Fibroblast of mammary gland (primary cell): ENCODE measurements around the gene FAM24A.

Experiments
- DNase-seq: peaks from one replicate; pipeline ENCODE4 v3.0.0-alpha.2; 2010; ENCODE audit warnings: low read depth
- H3K4me3 ChIP-seq: 2 replicates; pipeline ENCODE4 v1.5.1; 2011; ENCODE audit warnings: low read depth, mild to moderate bottlenecking, low read length, moderate library complexity; ENCODE audit not compliant: control insufficient read depth
- TF ChIP-seq, protein P1 (sequence below): conservative IDR thresholded peaks from 2 replicates; pipeline ENCODE4 v1.5.1; 2011; ENCODE audit warnings: low read depth, low read length, inconsistent platforms; ENCODE audit not compliant: control insufficient read depth, insufficient read depth

FAM24A gene

GRCh38 chr10:122875843-122876466 is 34.5 kb upstream of the FAM24A start:
- no peak overlapping the region for H3K4me3 ChIP-seq
- no peak for DNase-seq
- TF ChIP-seq, protein P1, sequence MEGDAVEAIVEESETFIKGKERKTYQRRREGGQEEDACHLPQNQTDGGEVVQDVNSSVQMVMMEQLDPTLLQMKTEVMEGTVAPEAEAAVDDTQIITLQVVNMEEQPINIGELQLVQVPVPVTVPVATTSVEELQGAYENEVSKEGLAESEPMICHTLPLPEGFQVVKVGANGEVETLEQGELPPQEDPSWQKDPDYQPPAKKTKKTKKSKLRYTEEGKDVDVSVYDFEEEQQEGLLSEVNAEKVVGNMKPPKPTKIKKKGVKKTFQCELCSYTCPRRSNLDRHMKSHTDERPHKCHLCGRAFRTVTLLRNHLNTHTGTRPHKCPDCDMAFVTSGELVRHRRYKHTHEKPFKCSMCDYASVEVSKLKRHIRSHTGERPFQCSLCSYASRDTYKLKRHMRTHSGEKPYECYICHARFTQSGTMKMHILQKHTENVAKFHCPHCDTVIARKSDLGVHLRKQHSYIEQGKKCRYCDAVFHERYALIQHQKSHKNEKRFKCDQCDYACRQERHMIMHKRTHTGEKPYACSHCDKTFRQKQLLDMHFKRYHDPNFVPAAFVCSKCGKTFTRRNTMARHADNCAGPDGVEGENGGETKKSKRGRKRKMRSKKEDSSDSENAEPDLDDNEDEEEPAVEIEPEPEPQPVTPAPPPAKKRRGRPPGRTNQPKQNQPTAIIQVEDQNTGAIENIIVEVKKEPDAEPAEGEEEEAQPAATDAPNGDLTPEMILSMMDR = no peak

- TF ChIP-seq, protein P1 = no peak
- H3K4me3 ChIP-seq = no peak overlapping the region
- DNase-seq = no peak
Observed at GRCh38 chr10:122876467-122876855, 33.9 kb upstream of the FAM24A start.

- TF ChIP-seq, protein P1 = no peak
- no peak overlapping the region for H3K4me3 ChIP-seq
- DNase-seq = peak; percentile 46
Observed at GRCh38 chr10:122877264-122877663, 33.1 kb upstream of the FAM24A start.

DNA sequence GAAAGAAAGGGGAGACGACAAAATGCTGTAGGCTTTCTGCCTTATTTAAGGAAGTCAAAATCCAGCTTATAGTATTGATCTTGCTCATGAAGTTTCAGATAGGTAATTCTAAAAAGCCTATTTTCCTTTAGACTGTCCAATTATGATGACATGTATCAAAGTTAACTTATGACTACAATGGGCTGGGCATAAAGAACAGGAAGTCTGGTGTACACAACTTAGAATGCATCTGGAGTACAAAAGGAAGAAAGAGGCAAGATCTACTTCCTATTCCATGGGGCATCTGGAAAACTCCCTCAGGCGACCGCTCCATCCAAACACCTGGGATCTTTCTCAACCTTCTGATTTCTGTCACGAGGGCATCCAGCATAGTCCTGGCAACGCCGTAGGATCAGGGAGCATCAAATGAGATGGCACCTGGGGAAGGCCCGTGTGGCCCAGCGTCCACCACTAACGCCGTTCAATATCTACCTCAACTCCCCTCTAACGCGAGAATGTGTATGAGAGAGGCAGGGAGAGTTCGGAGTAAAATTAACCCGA is 31.5 kb upstream of the FAM24A start:
- peak overlapping the region; percentile 76 for H3K4me3 ChIP-seq
- DNase-seq = peak; percentile 50
- TF ChIP-seq, protein P1 = no peak

- TF ChIP-seq, protein P1 = no peak
- DNase-seq = peak; percentile 98
- H3K4me3 ChIP-seq = peak within 1 kb of the TSS; percentile 76
Observed at GRCh38 chr10:122879339-122880273, 30.8 kb upstream of the FAM24A start, which contains the start of gene FAM24B. Gene FAM24B, minus strand, starts transcription at chr10:122879581. Its CDS starts 29,066 bp downstream, at chr10:122850515.

GRCh38 chr10:122882766-122883165 is 27.6 kb upstream of the FAM24A start:
- H3K4me3 ChIP-seq = no peak overlapping the region
- DNase-seq = no peak
- TF ChIP-seq, protein P1 = no peak
